NCI-H1105 treated with DMSO at 0.1 percent for 48 hours (cell line): ENCODE measurements around the gene SNAPC2.

Experiments used
- DNase-seq: peaks from one replicate; lab custom pipeline; 2025; lab: John Stamatoyannopoulos, UW

SNAPC2 gene

GRCh38 chr19:7968796-7969554 lies 48.8 kb downstream of the SNAPC2 start:
- DNase-seq: no peak

- DNase-seq: no peak
Measured at GRCh38 chr19:7969555-7969939, 49.4 kb downstream of the SNAPC2 start.

- DNase-seq: no peak
Measured at GRCh38 chr19:7970716-7971448, 50.7 kb downstream of the SNAPC2 start.

- no peak for DNase-seq
Measured at GRCh38 chr19:7971553-7972520, 51.7 kb downstream of the SNAPC2 start.
